ENCODE results near the gene COA8. TPM values are rescaled to one million over a fixed set of nuclear protein-coding genes. Genes with fewer than 3 reads are reported as not detected.
A peak's percentile ranks its signal among the peaks of the same experiment; 100 is the strongest.

The COA8 gene
- total and polyA plus RNA-seq, 2 of the 13 experiments (the other 11 are each of a cell fraction or from before 2014, with no cell fraction given): 10.9 to 25.1 TPM

DNA sequence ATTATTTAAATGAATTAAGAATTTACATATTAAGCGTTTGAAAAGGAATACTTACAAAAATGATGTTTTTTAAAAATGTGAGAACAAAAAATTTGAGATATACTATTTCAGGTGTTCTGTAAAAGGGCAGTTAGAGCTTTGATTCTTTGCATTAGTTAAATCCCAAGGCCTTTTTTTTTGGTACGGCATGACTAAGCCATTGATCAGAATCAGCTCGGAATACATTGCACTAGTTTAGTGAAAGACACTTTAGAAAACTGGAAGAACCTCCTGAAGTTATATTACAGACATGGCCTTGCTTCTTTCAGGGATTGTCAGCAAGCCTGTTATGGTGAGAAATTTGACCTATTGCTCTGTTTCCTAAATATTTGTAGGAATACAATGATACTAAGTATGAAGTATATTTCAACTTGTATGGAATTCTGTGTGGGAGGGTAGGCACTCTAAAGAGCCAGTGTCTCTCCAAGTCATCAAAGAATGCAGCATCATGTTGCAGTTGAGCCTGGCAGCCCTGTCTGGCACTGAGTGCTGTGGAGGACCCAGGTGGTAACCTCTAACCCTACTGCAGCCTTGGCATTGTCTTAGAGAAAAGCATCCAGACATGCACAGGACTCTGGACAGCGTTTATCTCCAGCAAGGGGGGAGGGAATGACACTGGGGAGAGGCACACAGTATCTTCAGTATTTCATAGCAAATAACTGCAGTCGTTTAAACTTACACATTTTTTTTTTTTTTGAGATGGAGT is 67.8 kb downstream of the COA8 start:
- 9% methylated on average over 5 of the region's 5 CpGs for WGBS (ENCODE audit: low lambda C conversion rate)
- Histone ChIP-seq H3K4me3 (replicated peaks in 1 of 3; ENCODE audit: insufficient read depth in 1 of 3, low read depth in 2 of 3, low read length in 3 of 3) (peak overlapping the region; percentile 86 to 99 (median 98)), H3K4me2 (ENCODE audit: low read depth, low read length) (peak overlapping the region; percentile 96), H2AFZ (ENCODE audit: low read length) (no peak overlapping the region), H3K79me2 (ENCODE audit: insufficient read depth, low read length) (peaks cover 51% of the 10 kb centered on the region), H3K36me3 (replicated peaks in 1 of 2; ENCODE audit: control insufficient read depth in 1 of 2, insufficient read depth in 2 of 2, low read length in 2 of 2) (no peaks in the 10 kb centered on the region), H3K4me1 (ENCODE audit: insufficient read depth, low read length) (peaks cover 35% of the 10 kb centered on the region), H3K9ac (ENCODE audit: insufficient read depth, low read depth, low read length) (peak overlapping the region; percentile 94; the same call in 1 of the 2 replicates), H3K27me3 (ENCODE audit: control insufficient read depth in 1 of 2, insufficient read depth in 2 of 2, low read length in 2 of 2) (no peaks in the 10 kb centered on the region; a peak in 1 of 5 replicates), H3K9me3 (ENCODE audit: low read length) (no peaks in the 10 kb centered on the region), H4K20me1 (ENCODE audit: insufficient read depth, low read length) (peaks cover 32% of the 10 kb centered on the region), H3K27ac (ENCODE audit: extremely low read length, insufficient read depth, low read length) (peak overlapping the region; percentile 87)
- TSS peak; percentile 74 for BruUV-seq (replicated peaks)
- intact Hi-C loops (cut with micrococcal nuclease; ENCODE audit: unreplicated experiment) (no loop called here), in situ Hi-C loops (cut with HindIII; ENCODE audit: extremely low pct_ligation_motif_present, low pct_unique_long_range_greater_than_20kb) (no loop called here)
- CTCF ChIA-PET (ENCODE audit: low intra/inter-chr PET ratio, low total read pairs): no interaction called here
- no peak for DNase-seq (ENCODE audit: low spot score)
- POLR2A ChIA-PET: no interaction called here
- ATAC-seq: no peak
- no peak for FAIRE-seq
- TF ChIP-seq, protein P1, sequence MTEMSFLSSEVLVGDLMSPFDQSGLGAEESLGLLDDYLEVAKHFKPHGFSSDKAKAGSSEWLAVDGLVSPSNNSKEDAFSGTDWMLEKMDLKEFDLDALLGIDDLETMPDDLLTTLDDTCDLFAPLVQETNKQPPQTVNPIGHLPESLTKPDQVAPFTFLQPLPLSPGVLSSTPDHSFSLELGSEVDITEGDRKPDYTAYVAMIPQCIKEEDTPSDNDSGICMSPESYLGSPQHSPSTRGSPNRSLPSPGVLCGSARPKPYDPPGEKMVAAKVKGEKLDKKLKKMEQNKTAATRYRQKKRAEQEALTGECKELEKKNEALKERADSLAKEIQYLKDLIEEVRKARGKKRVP (CRISPR knock-in tag; IDR thresholded peaks at IDR 0.05): no peak
- TF ChIP-seq, protein P2, sequence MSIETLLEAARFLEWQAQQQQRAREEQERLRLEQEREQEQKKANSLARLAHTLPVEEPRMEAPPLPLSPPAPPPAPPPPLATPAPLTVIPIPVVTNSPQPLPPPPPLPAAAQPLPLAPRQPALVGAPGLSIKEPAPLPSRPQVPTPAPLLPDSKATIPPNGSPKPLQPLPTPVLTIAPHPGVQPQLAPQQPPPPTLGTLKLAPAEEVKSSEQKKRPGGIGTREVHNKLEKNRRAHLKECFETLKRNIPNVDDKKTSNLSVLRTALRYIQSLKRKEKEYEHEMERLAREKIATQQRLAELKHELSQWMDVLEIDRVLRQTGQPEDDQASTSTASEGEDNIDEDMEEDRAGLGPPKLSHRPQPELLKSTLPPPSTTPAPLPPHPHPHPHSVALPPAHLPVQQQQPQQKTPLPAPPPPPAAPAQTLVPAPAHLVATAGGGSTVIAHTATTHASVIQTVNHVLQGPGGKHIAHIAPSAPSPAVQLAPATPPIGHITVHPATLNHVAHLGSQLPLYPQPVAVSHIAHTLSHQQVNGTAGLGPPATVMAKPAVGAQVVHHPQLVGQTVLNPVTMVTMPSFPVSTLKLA (IDR thresholded peaks at IDR 0.05): no peak
- TF ChIP-seq ZFP82 (CRISPR knock-in tag; IDR thresholded peaks at IDR 0.05; ENCODE audit: borderline replicate concordance) (no peak), NCOR1 (IDR thresholded peaks at IDR 0.05; ENCODE audit: borderline replicate concordance, low read length) (no peak), MAFF (IDR thresholded peaks at IDR 0.05; ENCODE audit: low read depth, low read length) (no peak), NKX3-1 (CRISPR knock-in tag; IDR thresholded peaks at IDR 0.05) (no peak), SMAD3 (CRISPR knock-in tag; IDR thresholded peaks at IDR 0.05) (no peak), ZNF256 (CRISPR knock-in tag; conservative IDR thresholded peaks at IDR 0.05) (no peak), ATRX (CRISPR knock-in tag; IDR thresholded peaks at IDR 0.05; ENCODE audit: borderline replicate concordance) (no peak), ZNF331 (CRISPR knock-in tag; IDR thresholded peaks at IDR 0.05) (no peak), RFX1 (IDR thresholded peaks at IDR 0.05) (no peak), KDM3A (CRISPR knock-in tag; IDR thresholded peaks at IDR 0.05; ENCODE audit: low read depth) (no peak), ZNF431 (CRISPR knock-in tag; IDR thresholded peaks at IDR 0.05; ENCODE audit: borderline replicate concordance, low read depth) (no peak)
- TF ChIP-seq, protein P3, sequence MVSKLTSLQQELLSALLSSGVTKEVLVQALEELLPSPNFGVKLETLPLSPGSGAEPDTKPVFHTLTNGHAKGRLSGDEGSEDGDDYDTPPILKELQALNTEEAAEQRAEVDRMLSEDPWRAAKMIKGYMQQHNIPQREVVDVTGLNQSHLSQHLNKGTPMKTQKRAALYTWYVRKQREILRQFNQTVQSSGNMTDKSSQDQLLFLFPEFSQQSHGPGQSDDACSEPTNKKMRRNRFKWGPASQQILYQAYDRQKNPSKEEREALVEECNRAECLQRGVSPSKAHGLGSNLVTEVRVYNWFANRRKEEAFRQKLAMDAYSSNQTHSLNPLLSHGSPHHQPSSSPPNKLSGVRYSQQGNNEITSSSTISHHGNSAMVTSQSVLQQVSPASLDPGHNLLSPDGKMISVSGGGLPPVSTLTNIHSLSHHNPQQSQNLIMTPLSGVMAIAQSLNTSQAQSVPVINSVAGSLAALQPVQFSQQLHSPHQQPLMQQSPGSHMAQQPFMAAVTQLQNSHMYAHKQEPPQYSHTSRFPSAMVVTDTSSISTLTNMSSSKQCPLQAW (CRISPR knock-in tag; IDR thresholded peaks at IDR 0.05): no peak
- TF ChIP-seq, protein P4, sequence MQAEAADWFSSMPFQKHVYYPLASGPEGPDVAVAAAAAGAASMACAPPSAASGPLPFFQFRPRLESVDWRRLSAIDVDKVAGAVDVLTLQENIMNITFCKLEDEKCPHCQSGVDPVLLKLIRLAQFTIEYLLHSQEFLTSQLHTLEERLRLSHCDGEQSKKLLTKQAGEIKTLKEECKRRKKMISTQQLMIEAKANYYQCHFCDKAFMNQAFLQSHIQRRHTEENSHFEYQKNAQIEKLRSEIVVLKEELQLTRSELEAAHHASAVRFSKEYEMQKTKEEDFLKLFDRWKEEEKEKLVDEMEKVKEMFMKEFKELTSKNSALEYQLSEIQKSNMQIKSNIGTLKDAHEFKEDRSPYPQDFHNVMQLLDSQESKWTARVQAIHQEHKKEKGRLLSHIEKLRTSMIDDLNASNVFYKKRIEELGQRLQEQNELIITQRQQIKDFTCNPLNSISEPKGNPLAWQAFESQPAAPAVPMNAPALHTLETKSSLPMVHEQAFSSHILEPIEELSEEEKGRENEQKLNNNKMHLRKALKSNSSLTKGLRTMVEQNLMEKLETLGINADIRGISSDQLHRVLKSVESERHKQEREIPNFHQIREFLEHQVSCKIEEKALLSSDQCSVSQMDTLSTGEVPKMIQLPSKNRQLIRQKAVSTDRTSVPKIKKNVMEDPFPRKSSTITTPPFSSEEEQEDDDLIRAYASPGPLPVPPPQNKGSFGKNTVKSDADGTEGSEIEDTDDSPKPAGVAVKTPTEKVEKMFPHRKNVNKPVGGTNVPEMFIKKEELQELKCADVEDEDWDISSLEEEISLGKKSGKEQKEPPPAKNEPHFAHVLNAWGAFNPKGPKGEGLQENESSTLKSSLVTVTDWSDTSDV (CRISPR knock-in tag; IDR thresholded peaks at IDR 0.05): no peak
- TF ChIP-seq, protein P5, sequence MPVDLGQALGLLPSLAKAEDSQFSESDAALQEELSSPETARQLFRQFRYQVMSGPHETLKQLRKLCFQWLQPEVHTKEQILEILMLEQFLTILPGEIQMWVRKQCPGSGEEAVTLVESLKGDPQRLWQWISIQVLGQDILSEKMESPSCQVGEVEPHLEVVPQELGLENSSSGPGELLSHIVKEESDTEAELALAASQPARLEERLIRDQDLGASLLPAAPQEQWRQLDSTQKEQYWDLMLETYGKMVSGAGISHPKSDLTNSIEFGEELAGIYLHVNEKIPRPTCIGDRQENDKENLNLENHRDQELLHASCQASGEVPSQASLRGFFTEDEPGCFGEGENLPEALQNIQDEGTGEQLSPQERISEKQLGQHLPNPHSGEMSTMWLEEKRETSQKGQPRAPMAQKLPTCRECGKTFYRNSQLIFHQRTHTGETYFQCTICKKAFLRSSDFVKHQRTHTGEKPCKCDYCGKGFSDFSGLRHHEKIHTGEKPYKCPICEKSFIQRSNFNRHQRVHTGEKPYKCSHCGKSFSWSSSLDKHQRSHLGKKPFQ (CRISPR knock-in tag; IDR thresholded peaks at IDR 0.05; ENCODE audit: insufficient replicate concordance): no peak

All from HepG2 (cell line).